Activated CD4-positive, CD25-positive, alpha-beta regulatory T cell treated with anti-CD3 and anti-CD28 coated beads, Interleukin-2, amount 50 U/mL, for 24 hours (primary cell): Measurements from ENCODE around the gene PRXL2C.

Experiments used
- ATAC-seq, 2 donors: fragments of 150-1000 bp; cut with Tn5 transposase; one replicate each; pipeline ENCODE4 v1.10.0; 2021; ENCODE audit warnings: mild to moderate bottlenecking in 1 of 2, moderate library complexity in 1 of 2

PRXL2C gene

DNA sequence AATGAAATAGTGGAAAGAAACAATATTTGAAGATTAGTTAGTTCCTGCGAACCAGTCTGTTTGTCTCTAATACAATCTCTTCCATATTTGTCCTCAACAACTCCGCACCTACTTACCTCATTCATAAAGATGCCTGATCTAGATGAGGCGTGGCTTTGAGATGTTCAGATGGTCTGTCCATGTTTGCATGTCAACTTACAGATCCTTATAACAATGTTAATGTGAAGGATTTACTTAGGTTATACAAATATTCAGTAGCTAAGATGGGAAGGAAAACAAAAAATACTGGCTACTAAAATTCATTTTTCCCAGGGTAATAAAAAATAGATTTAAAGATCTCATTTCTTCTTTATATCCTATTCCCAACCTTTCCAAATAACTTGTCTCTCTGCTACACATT, 43.8 kb downstream of the PRXL2C start:
- no peak for ATAC-seq

DNA sequence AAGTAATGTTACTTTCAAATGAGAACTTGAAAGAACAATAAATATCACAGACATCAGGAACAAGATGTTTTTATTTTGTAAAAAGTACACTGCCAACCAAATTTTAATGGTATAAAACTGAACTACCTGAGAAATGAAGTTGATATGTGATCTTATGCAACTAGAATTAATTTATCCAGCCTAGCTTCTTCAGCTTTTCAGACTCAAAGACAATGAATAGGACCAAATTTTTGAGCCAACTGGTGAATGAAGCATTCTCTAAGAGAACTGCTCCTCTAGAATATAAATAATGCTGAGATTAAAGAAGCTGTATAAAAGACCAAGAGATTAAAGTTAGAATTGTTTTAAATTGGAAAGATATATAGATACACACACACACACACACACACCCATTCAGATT, 45.4 kb downstream of the PRXL2C start:
- no peak for ATAC-seq

DNA sequence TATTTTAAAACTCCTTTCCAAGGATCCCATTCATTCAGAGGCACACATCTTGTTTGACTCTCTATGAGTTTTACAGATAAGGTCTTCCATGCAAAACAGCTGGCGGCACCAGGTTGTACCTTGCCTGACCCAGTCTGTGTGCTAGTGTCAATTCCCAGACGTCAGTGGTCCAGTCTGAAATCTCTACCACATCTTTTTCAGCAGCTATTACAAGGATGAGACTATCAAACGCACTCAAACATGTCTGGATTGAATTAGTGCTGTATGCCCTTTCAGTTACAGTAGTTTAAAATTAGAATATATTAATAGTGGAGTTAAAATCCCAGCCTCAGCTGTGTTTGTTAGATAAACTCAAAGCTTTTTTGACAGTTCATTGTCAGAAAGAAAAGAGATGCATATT, 47.1 kb downstream of the PRXL2C start:
- ATAC-seq: no peak

DNA sequence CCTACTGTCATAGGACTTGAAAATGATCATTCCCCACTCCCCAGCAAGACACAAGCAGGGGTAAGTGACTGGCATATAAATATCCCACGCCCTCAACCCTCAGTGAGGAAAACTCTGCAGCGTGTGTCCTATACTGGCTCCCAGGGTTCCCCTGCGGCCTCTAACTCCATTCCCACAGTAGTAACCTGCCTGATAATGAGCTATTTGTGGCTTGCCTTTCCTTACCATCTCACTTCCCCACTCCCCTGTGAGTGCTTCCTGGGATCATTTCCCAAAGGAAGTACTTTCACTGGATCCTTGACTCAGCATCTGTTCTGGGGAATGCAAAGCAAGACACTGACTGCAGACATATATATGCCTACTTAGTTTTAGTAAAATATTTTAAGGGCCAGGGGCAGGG, 49.8 kb downstream of the PRXL2C start:
- no peak for ATAC-seq

GRCh38 chr9:96604004-96604319, 51.2 kb downstream of the PRXL2C start:
- no peak for ATAC-seq

DNA sequence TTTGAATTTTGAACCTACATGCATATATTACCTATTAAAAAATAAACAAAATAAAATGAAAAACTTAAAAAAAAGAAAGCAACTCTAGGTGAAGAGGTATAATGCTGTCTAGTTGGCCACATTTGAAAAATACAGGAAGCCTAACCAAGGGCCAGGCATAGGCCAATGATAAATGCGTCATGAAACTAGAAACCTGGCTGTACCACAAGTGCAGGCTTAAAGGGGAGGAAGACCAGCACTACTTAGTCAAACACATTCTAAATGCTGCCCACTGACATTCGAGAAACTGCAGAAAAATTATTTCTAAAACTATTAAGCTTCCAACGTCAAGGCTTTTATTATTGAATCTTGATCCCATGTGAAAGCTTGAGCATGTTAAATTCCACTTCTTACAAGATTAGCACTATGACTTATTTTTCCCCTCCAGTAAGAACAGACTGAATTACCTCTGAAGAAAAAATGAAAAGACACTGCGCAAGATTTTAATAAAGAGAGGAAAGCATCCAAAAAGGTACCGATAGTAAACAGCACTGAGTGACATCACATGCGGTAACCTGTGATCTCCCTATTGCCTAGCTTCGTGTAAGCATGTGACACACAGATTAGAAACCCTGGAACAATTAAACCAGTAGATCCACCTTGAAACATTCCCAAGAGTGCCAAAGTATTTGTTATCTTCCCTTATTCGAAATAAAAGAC, 51.7 kb downstream of the PRXL2C start:
- no peak for ATAC-seq

- ATAC-seq: no peak
Observed at GRCh38 chr9:96599298-96599697, 55.8 kb downstream of the PRXL2C start.

DNA sequence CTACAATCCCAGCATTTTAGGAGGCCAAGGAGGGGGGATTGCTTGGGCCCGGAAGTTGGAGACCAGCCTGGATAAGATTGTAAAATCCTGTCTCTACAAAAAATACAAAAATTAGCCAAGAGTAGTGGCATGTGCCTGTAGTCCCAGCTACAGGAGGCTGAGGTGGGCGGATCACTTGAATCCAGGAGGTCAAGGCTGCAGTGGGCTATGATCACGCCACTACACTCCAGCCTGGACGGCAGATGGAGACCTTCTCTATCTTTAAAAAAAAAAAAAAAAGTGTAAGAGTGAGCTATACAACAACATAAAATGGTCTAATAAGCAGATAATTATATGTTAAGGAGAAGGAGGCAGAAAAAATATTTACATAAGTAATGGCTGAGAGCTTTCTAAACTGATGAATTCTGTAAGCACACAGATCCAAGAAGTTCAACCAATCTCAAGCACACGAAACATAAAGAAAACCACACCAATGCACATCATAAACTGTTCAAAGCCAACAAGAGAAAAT, 58.5 kb downstream of the PRXL2C start:
- no peak for ATAC-seq
